AG04450 (cell line): ENCODE measurements around the gene RAPGEF5. TPM values are rescaled to one million over a fixed set of nuclear protein-coding genes. Genes with fewer than 3 reads are reported as not detected.

Experiments
- CTCF ChIA-PET: fragments of 300-600, 350-600 bp; formaldehyde crosslinking; extraction: SDS; loops from one replicate; lab custom pipeline; 2022; ENCODE audit warnings: antibody characterized with exemption, inconsistent platforms; lab: Charles Lee
- POLR2A ChIA-PET: fragments of 350-600 bp; formaldehyde crosslinking; extraction: SDS; loops from one replicate; lab custom pipeline; 2021; ENCODE audit warnings: antibody characterized with exemption, inconsistent platforms; lab: Yijun Ruan, JAX
- DNase-seq: peaks from one replicate; pipeline ENCODE4 v3.0.0-alpha.2; 2011; ENCODE audit warnings: low read depth, low spot score
- H3K27ac ChIP-seq: one replicate; pipeline ENCODE4 v1.5.1; 2012; ENCODE audit warnings: low read depth, low read length, control low read depth
- H3K27me3 ChIP-seq: one replicate; pipeline ENCODE4 v1.6.0; 2012; ENCODE audit warnings: low read length; ENCODE audit not compliant: control insufficient read depth, insufficient read depth
- H3K4me3 ChIP-seq: 2 replicates; pipeline ENCODE4 v1.5.1; 2011; ENCODE audit warnings: mild to moderate bottlenecking, low read depth, low read length, control low read depth
- H3K9me3 ChIP-seq: 2 replicates; pipeline ENCODE4 v1.5.1; 2012; ENCODE audit warnings: low read length; ENCODE audit not compliant: control insufficient read depth, insufficient read depth
- CTCF ChIP-seq: IDR thresholded peaks from 2 replicates; pipeline ENCODE4 v1.5.1; 2011; ENCODE audit warnings: low read depth, low read length, control low read depth, inconsistent platforms
- polyA plus RNA-seq: library from polyadenylated mRNA; depleted of rRNA; stranded (reverse); fragments of >200 nt; gene quantifications from 2 replicates; pipeline ENCODE4 v1.2.3, GENCODE V29; 2011

RAPGEF5 gene
- polyA plus RNA-seq, 1 experiment: 0.16 TPM

DNA sequence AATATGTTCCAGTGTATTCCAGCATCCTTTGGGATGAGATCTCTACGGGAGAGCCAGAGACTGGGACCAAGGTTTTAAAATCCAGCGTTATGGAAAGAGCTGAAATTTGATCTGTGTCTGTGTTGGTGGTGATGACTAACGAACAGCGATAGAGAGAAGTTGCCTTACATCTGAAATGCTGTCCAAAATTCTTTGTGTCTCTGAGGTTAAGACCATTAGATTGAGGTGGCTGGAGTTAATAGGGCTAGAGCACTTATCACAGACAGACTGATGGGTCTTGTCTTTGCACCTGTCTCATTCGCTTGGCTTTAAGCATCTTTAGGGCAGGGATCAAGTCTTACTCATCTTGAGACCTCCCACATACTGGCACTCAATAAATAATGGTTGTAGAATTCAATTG, 41.0 kb upstream of the RAPGEF5 start:
- Histone ChIP-seq H3K27me3 (no peaks in the 10 kb centered on the region), H3K9me3 (no peaks in the 10 kb centered on the region), H3K4me3 (no peak overlapping the region), H3K27ac (no peak overlapping the region)
- no peak for DNase-seq
- ChIA-PET CTCF (interaction anchor here (1.3 kb wide), 1 partner anchor 288 kb away, joined by 3 read pairs; no protein-coding TSS in a partner anchor), POLR2A (no interaction called here)
- no peak for TF ChIP-seq CTCF

DNA sequence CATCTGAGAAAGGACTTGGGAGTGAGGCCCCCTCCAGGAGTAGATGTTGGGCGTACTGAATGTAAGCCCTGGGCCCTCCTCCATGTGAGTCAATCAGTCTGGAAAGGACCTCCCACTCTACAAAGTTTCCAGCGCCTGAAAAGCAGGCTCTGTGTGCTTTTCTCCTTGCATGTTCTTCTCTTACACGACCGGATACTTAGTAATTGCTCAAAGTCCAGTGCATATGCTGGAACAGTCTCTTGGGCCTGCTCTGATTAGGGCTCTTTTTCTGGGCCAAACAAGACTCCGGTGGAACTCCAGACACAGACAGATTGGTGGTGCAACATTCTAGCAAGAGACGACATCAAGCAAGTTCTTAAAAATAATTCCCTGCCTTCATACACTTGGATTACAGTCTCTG, 38.3 kb upstream of the RAPGEF5 start:
- no peak for TF ChIP-seq CTCF
- no peaks in the 10 kb centered on the region for H3K27me3 ChIP-seq
- POLR2A ChIA-PET: no interaction called here
- CTCF ChIA-PET: no interaction called here
- no peaks in the 10 kb centered on the region for H3K9me3 ChIP-seq
- H3K4me3 ChIP-seq: no peak overlapping the region
- no peak for DNase-seq
- H3K27ac ChIP-seq: no peak overlapping the region

- ChIA-PET POLR2A (no interaction called here), CTCF (no interaction called here)
- no peak overlapping the region for H3K4me3 ChIP-seq
- DNase-seq: no peak
- no peak for TF ChIP-seq CTCF
- H3K27ac ChIP-seq: no peak overlapping the region
- H3K27me3 ChIP-seq: no peaks in the 10 kb centered on the region
- H3K9me3 ChIP-seq: no peaks in the 10 kb centered on the region
These were observed 37.8 kb upstream of the RAPGEF5 start for GRCh38 chr7:22394739-22395138.

- no peak for DNase-seq
- CTCF ChIA-PET: interaction anchor here (1.5 kb wide), 1 partner anchor 311 kb away, joined by 3 read pairs; no protein-coding TSS in a partner anchor
These were observed 37.2 kb upstream of the RAPGEF5 start for GRCh38 chr7:22393913-22394729.

More at GRCh38 chr7:22393913-22394729, 37.2 kb upstream of the RAPGEF5 start:
- H3K27ac ChIP-seq: no peak overlapping the region
- H3K9me3 ChIP-seq: no peaks in the 10 kb centered on the region
- H3K27me3 ChIP-seq: no peaks in the 10 kb centered on the region
- POLR2A ChIA-PET: no interaction called here
- no peak overlapping the region for H3K4me3 ChIP-seq
- TF ChIP-seq CTCF: no peak
